DND-41 (cell line): Measurements from ENCODE around the gene SEC22A.

Experiments used
- ATAC-seq: fragments of 200-7000 bp; cut with Tn5 transposase; 3 replicates; pipeline ENCODE4 v1.9.1; 2021; ENCODE audit warnings: low read depth; ENCODE audit not compliant: insufficient read depth
- DNase-seq: peaks from one replicate; pipeline ENCODE4 v3.0.0-alpha.2; 2020
- H2AFZ ChIP-seq: 2 replicates; pipeline ENCODE4 v1.6.0; 2012; ENCODE audit warnings: low read depth, low read length
- H3K27ac ChIP-seq: 2 replicates; pipeline ENCODE4 v1.5.1; 2012; ENCODE audit warnings: low read length, inconsistent platforms
- H3K27me3 ChIP-seq: fragments of 200-600 bp; sonication (generic); 2 replicates; pipeline ENCODE4 v1.6.0; 2012; ENCODE audit warnings: low read length, mild to moderate bottlenecking, inconsistent platforms; ENCODE audit not compliant: insufficient read depth, poor library complexity
- H3K36me3 ChIP-seq: 2 replicates; pipeline ENCODE4 v1.5.1; 2012; ENCODE audit warnings: low read length, inconsistent platforms; ENCODE audit not compliant: insufficient read depth
- H3K4me1 ChIP-seq: 2 replicates; pipeline ENCODE4 v1.5.1; 2012; ENCODE audit warnings: mild to moderate bottlenecking, low read length; ENCODE audit not compliant: insufficient read depth
- H3K4me2 ChIP-seq: 2 replicates; pipeline ENCODE4 v1.6.0; 2012; ENCODE audit warnings: mild to moderate bottlenecking, moderate library complexity, low read length, inconsistent platforms; ENCODE audit not compliant: insufficient read depth
- H3K4me3 ChIP-seq, 2 experiments: fragments of 200-600 bp in 1 of 2; shearing (Covaris generic) in 1 of 2; 2 replicates each; pipeline ENCODE4 v1.5.1; 2012 to 2016; ENCODE audit warnings: inconsistent platforms in 2 of 2, low read length in 2 of 2, mild to moderate bottlenecking in 2 of 2, low read depth in 1 of 2, moderate library complexity in 1 of 2
- H3K79me2 ChIP-seq: 2 replicates; pipeline ENCODE4 v1.6.0; 2012; ENCODE audit warnings: low read length, inconsistent platforms; ENCODE audit not compliant: insufficient read depth
- H3K9ac ChIP-seq: 2 replicates; pipeline ENCODE4 v1.6.0; 2012; ENCODE audit warnings: low read depth, mild to moderate bottlenecking, inconsistent platforms, low read length, moderate library complexity
- H3K9me3 ChIP-seq: 2 replicates; pipeline ENCODE4 v1.5.1; 2012; ENCODE audit warnings: low read length, moderate library complexity, mild to moderate bottlenecking, inconsistent platforms; ENCODE audit not compliant: insufficient read depth, severe bottlenecking
- H4K20me1 ChIP-seq: 2 replicates; pipeline ENCODE4 v1.6.0; 2012; ENCODE audit warnings: low read length; ENCODE audit not compliant: insufficient read depth
- CTCF ChIP-seq: IDR thresholded peaks from 2 replicates; pipeline ENCODE4 v1.5.1; 2012; ENCODE audit warnings: borderline replicate concordance, low read length, moderate library complexity, mild to moderate bottlenecking; ENCODE audit not compliant: poor library complexity, severe bottlenecking; ENCODE audit errors: extremely low read depth
- EZH2 ChIP-seq: IDR thresholded peaks from 3 replicates; pipeline ENCODE4 v1.6.1; 2012; ENCODE audit warnings: borderline replicate concordance, low read depth, mild to moderate bottlenecking, moderate library complexity, low read length, inconsistent platforms; ENCODE audit not compliant: severe bottlenecking

The SEC22A gene

DNA sequence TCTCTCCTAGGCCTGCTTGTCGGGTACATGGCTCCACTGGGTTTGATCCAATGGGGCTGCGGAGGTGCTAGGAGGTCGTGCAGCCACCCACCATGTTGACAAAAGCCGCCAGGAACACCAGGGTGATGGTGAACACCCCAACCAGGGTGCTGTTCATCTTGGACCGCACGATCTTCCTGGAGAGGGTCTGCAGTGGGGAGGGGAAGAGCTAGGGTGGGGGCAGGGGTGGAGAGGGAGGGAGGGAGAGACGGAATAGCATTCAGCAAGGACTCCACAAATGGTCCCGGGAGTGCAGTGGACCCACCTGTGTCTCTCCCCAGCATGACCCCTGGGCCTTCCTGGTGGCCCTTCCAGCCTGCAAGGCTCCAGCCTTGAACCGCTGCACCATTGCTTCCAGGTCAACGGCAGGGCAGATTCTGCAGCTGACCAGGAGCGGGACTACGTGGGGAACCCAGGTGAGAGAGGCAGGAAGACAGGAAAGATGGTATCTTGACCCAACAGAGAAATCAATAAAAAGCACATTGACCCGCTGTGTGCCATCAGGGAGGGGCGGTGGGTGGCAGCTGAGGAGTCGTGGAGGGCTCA lies 102.3 kb downstream of the SEC22A start:
- H2AFZ ChIP-seq: no peak overlapping the region
- H3K4me2 ChIP-seq: no peak overlapping the region
- no peak overlapping the region for H3K27ac ChIP-seq
- peaks cover 3% of the 10 kb centered on the region for H4K20me1 ChIP-seq
- no peak overlapping the region for H3K4me3 ChIP-seq
- H3K4me1 ChIP-seq: no peaks in the 10 kb centered on the region
- TF ChIP-seq CTCF: no peak
- no peak for TF ChIP-seq EZH2
- H3K9me3 ChIP-seq: no peaks in the 10 kb centered on the region
- H3K27me3 ChIP-seq: peaks cover 4% of the 10 kb centered on the region
- H3K9ac ChIP-seq: no peak overlapping the region
- no peaks in the 10 kb centered on the region for H3K79me2 ChIP-seq
- no peak for ATAC-seq
- no peaks in the 10 kb centered on the region for H3K36me3 ChIP-seq
- no peak for DNase-seq

GRCh38 chr3:123305192-123305591 lies 103.4 kb downstream of the SEC22A start:
- H3K4me1 ChIP-seq: no peaks in the 10 kb centered on the region
- peaks cover 4% of the 10 kb centered on the region for H3K27me3 ChIP-seq
- H2AFZ ChIP-seq: no peak overlapping the region
- no peaks in the 10 kb centered on the region for H3K79me2 ChIP-seq
- no peak for DNase-seq
- no peak overlapping the region for H3K27ac ChIP-seq
- no peak overlapping the region for H3K4me2 ChIP-seq
- H3K4me3 ChIP-seq: no peak overlapping the region
- no peak for TF ChIP-seq CTCF
- TF ChIP-seq EZH2: no peak
- H3K9ac ChIP-seq: no peak overlapping the region
- H3K36me3 ChIP-seq: no peaks in the 10 kb centered on the region
- H4K20me1 ChIP-seq: peaks cover 3% of the 10 kb centered on the region
- H3K9me3 ChIP-seq: no peaks in the 10 kb centered on the region
- ATAC-seq: no peak

- Histone ChIP-seq H2AFZ (no peak overlapping the region), H4K20me1 (peaks cover 3% of the 10 kb centered on the region), H3K9me3 (no peaks in the 10 kb centered on the region), H3K27ac (no peak overlapping the region), H3K4me2 (no peak overlapping the region), H3K4me3 (no peak overlapping the region), H3K4me1 (no peaks in the 10 kb centered on the region), H3K79me2 (no peaks in the 10 kb centered on the region), H3K36me3 (no peaks in the 10 kb centered on the region), H3K9ac (no peak overlapping the region), H3K27me3 (peaks cover 4% of the 10 kb centered on the region)
- TF ChIP-seq EZH2: no peak
- TF ChIP-seq CTCF: no peak
- ATAC-seq (no peak), DNase-seq (no peak)
Measured at GRCh38 chr3:123307064-123307463, 105.3 kb downstream of the SEC22A start.

- DNase-seq (no peak), ATAC-seq (no peak)
- no peak overlapping the region for H2AFZ ChIP-seq
- H4K20me1 ChIP-seq: peaks cover 6% of the 10 kb centered on the region
- TF ChIP-seq EZH2 (no peak), CTCF (no peak)
- H3K4me1 ChIP-seq: no peaks in the 10 kb centered on the region
- no peaks in the 10 kb centered on the region for H3K9me3 ChIP-seq
- H3K4me3 ChIP-seq: no peak overlapping the region
- H3K27ac ChIP-seq: no peak overlapping the region
- no peaks in the 10 kb centered on the region for H3K36me3 ChIP-seq
- H3K27me3 ChIP-seq: peaks cover 19% of the 10 kb centered on the region
- H3K9ac ChIP-seq: no peak overlapping the region
- H3K4me2 ChIP-seq: no peak overlapping the region
- H3K79me2 ChIP-seq: no peaks in the 10 kb centered on the region
Measured at GRCh38 chr3:123310186-123310585, 108.4 kb downstream of the SEC22A start.
